ENCODE measurements around the gene SAMHD1.

DNA sequence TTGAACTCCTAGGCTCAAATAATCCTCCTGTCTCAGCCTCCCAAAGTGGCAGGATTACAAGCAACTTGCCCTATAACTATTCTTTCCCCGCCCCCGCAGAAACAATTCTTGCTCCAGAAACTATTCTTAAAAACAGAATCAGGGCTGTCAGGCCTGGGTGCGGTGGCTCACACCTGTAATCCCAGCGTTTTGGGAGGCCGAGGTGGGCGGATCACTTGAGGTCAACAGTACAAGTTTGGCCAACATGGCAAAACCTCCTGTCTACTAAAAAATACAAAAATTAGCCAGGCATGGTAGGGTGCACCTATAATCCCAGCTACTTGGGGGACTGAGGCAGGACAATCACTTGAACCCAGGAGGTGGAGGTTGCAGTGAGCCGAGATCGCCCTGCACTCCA is 31.2 kb downstream of the SAMHD1 start:
- no peak for TF ChIP-seq ZNF274 (IDR thresholded peaks at IDR 0.05; ENCODE audit: low read depth, low read length)
- no peak for TF ChIP-seq YY1 (IDR thresholded peaks at IDR 0.05; ENCODE audit: insufficient read depth, insufficient read length)
- no peak for TF ChIP-seq SUZ12 (IDR thresholded peaks at IDR 0.05; ENCODE audit: extremely low read depth, insufficient read depth, insufficient read length)
